HG02678 (cell line): ENCODE measurements around the gene CYP8B1.

Source experiments
- ATAC-seq: cut with Tn5 transposase; IDR thresholded peaks from one replicate; pipeline ENCODE4 v1.9.1; 2021; ENCODE audit warnings: mild to moderate bottlenecking, moderate library complexity; ENCODE audit not compliant: unreplicated experiment

CYP8B1 gene

DNA sequence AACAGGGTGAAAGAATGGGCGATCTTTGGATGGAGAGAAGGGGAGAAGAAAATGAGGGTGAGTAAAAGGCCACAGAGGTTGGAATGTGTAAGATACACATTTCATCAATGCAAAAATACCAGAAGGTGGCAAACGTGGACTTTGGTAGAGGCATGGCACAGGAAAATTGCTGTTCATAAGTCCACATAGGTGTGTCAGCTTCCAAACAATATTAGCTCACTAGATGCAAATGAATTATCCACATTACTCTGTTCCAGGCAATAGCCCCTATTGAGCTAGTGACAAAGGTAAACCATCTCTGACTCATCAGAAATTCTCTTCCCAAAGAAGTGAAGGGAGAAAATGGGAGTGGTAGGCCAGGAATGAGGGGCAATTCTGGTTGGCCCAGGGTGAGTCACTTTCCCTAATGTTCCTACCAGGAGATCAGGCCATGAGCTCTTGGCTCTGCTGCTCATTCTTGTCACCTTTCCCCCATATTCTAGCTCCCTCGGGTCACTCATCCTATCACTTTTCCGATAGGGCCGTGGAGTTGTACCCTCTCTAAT is 46.5 kb downstream of the CYP8B1 start:
- ATAC-seq: no peak

DNA sequence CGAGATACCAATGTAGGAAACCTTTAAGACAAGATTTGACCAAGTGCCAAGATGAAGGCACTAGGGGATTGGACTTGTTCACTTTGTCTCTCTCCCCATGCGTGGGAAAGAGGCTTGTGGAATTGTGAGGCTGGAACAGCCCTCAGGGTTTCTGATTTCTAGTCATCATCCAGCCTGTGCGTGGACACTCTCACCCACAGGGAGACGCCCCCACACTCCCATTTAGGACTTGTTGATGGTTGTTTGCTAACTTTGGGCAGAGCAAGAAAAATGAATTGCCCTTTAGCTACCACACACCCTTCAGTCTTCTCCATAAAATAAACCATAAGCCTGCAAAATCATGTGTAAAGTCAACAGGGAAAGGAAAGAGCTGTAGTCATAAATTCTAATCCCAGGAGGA is 48.0 kb downstream of the CYP8B1 start:
- ATAC-seq: no peak

DNA sequence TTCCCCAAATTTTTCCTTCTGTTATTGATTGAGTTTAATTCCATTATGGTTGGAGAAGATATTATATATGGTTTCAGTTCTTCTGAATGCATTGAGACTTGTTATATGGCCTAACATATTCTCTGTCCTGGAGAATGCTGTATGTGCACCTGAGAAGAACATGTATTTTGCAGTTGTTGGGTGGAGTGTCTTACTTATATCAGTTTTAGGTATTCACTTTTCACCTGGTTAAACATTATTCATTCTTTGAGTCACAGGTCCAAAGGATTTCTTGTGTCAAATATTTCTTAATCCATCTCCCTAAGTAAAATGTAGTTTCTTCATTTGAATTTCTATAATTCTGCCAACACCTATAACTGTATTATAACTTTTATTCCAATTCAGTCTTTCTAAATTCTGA is 48.7 kb downstream of the CYP8B1 start:
- ATAC-seq: no peak

DNA sequence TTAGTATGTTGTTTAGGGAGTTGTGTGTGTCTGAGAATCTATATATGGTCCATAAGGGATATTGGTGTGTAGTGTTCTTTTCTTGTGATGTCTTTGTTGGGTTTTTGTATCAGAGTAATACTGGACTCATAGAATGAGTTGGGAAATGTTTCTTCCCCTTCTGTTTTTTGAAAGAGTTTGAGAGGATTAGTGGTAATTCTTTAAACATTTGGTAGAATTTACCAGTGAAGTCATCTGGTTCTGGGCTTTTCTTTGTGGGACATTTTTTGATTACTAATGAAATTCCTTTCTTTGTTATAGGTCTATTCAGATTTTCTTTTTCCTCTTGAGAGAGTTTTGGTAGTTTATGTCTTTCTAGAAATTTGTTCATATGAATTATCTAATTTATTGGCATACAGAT is 49.5 kb downstream of the CYP8B1 start:
- ATAC-seq: no peak

DNA sequence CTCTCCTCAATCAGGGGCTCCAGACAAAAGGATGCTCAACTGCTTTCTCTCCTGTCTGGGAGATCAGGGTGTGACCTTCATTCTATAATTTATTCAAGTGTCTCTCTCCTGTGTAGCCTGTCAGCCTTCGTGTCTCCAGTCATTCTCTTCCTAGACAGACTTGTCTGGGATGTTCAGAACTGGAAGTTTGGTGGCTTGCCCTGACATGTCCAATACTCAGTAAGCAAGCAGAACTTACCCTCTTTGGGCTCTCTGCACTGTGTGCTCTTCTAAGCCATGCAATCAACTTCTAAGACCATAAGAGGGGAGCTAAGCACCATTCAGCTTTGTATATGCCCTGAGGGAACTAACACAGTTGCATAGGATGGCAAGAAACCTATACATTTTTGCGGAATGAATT is 52.3 kb downstream of the CYP8B1 start:
- no peak for ATAC-seq

DNA sequence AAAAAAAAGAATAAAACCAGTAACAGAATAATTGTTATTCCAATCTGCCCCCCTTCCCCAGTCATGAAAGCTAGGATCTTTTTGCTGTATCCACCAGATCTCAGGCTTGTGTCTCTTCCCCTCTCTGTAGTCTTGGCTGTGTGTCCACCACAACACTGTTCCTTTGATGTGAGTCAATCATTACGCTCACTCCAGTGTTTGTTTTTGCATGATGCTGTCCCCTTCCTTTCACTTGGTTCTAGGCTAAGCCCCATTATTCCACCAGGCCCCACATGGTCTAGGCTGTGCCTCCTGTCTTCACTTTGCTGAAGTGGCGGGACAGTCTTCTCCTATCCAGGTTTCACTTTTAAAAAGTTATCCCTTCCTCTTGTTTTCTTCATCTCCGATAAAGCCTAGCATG is 52.9 kb downstream of the CYP8B1 start:
- ATAC-seq: no peak
